Loucy (cell line): ENCODE data around the gene PTGER3.

Experiments used
- EZH2phosphoT487 ChIP-seq: fragments of 200-600 bp; IDR thresholded peaks from 2 replicates; pipeline ENCODE4 v1.6.1; 2018; ENCODE audit warnings: antibody characterized with exemption, mild to moderate bottlenecking, moderate library complexity, borderline replicate concordance
- TF ChIP-seq, protein P1 (sequence below): fragments of 200-600 bp; sonication (generic); conservative IDR thresholded peaks from 2 replicates; pipeline ENCODE4 v1.5.1; 2014; ENCODE audit warnings: mild to moderate bottlenecking, antibody characterized with exemption, low read length

DNA sequence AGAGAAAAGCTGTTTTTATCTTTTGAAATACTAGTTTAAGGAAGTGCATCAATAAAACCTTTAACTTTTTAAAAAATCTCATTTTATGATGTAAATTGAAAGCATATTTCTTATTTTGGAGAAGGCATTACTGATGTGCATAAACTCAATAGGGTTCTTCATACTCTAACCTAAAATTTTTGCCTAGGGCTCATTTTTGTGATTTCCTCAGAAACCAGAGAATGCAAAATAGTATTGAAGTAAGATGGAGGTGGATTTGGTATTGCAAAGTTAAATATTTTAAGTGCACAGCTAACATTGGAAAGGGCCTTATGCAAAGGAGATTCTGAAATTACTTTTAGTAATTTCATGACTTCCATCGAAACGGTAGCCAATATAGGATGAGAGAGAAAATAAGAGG is 101.9 kb downstream of the PTGER3 start:
- TF ChIP-seq, protein P1, sequence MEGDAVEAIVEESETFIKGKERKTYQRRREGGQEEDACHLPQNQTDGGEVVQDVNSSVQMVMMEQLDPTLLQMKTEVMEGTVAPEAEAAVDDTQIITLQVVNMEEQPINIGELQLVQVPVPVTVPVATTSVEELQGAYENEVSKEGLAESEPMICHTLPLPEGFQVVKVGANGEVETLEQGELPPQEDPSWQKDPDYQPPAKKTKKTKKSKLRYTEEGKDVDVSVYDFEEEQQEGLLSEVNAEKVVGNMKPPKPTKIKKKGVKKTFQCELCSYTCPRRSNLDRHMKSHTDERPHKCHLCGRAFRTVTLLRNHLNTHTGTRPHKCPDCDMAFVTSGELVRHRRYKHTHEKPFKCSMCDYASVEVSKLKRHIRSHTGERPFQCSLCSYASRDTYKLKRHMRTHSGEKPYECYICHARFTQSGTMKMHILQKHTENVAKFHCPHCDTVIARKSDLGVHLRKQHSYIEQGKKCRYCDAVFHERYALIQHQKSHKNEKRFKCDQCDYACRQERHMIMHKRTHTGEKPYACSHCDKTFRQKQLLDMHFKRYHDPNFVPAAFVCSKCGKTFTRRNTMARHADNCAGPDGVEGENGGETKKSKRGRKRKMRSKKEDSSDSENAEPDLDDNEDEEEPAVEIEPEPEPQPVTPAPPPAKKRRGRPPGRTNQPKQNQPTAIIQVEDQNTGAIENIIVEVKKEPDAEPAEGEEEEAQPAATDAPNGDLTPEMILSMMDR, result no peak
- no peak for TF ChIP-seq EZH2phosphoT487
